ENCODE results near the gene KNCN. TPM values are rescaled to one million over a fixed set of nuclear protein-coding genes. Genes with fewer than 3 reads are reported as not detected.

The KNCN gene
- polyA plus RNA-seq, 1 experiment, result not detected

DNA sequence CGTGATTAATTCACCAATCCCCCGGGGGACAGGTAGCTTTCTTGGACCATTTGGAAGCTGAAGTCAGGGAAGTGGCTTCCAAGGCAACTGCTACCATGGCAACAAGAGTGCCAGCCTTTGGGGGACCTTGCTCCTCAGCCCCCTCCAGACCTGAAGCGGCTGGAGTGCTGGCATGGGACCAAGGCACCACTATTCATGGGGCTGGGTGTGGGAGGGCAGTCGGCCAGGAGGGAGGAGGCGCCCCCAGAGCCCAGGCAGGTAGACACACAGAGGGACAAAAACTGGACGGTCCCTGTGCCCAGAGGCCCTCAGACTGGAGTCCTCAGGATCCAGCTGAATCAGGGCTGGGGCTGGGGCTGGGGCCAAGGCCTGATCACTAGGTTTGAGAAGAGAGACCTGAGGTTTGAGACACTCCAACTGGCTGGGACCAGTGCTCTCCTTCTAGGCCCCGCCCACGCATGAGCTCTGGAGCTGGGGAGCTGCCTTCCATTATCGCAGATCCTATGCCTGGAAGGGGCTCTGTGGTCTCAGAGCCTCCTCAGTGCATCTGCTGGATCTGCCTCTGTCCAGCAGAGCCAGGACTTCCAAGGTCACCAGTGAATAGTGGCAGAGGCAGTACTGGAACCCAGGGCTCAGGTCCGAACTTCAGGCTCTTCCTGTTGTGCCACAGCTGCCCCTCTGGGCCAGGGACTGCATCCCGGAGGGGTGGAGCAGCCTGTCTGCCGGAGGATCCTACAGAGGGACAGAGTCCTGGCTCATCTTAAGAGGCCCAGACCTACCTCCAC is 3.3 kb upstream of the KNCN start:
- ChIA-PET CTCF (interaction anchor here (1.1 kb wide), 1 partner anchor 78 kb away, joined by 4 read pairs; no protein-coding TSS in a partner anchor), POLR2A (no interaction called here)
- peaks cover 1% of the 10 kb centered on the region; the same call in 1 of the 2 replicates for H3K27me3 ChIP-seq (ENCODE audit: control insufficient read depth, insufficient read depth, low read length)
- H3K4me3 ChIP-seq (ENCODE audit: low read depth, low read length), result no peak overlapping the region
- TF ChIP-seq, protein P1, sequence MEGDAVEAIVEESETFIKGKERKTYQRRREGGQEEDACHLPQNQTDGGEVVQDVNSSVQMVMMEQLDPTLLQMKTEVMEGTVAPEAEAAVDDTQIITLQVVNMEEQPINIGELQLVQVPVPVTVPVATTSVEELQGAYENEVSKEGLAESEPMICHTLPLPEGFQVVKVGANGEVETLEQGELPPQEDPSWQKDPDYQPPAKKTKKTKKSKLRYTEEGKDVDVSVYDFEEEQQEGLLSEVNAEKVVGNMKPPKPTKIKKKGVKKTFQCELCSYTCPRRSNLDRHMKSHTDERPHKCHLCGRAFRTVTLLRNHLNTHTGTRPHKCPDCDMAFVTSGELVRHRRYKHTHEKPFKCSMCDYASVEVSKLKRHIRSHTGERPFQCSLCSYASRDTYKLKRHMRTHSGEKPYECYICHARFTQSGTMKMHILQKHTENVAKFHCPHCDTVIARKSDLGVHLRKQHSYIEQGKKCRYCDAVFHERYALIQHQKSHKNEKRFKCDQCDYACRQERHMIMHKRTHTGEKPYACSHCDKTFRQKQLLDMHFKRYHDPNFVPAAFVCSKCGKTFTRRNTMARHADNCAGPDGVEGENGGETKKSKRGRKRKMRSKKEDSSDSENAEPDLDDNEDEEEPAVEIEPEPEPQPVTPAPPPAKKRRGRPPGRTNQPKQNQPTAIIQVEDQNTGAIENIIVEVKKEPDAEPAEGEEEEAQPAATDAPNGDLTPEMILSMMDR (IDR thresholded peaks at IDR 0.05; ENCODE audit: insufficient read depth, low read depth, low read length), result no peak
- DNase-seq (ENCODE audit: low read depth), result no peak
- peaks cover 3% of the 10 kb centered on the region; the same call in 1 of the 2 replicates for H3K36me3 ChIP-seq (ENCODE audit: control insufficient read depth, insufficient read depth, low read length)

DNA sequence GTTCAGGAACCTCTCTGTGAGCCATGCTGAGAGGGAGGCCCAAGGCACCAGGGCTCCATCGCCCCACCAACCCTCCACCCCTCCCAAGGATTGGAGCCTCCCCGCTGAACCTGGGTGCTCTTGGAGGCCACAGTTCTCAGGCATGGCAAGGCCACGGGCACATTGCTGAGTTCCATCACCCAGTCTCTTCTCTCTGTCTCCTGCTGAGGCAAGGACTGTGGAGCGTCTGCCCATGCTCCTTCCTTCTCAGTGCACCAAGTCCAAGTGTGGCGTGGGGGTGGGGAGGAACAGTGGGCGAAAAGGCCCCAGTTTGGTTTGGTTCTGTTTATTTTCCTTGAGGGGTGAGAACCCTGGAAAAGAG is 2.8 kb upstream of the KNCN start:
- TF ChIP-seq, protein P1 (IDR thresholded peaks at IDR 0.05; ENCODE audit: insufficient read depth, low read depth, low read length), result no peak
- POLR2A ChIA-PET, result no interaction called here
- DNase-seq (ENCODE audit: low read depth), result no peak
- peaks cover 1% of the 10 kb centered on the region; the same call in 1 of the 2 replicates for H3K36me3 ChIP-seq (ENCODE audit: control insufficient read depth, insufficient read depth, low read length)
- CTCF ChIA-PET, result no interaction called here
- H3K27me3 ChIP-seq (ENCODE audit: control insufficient read depth, insufficient read depth, low read length), result peaks cover 1% of the 10 kb centered on the region; the same call in 1 of the 2 replicates
- no peak overlapping the region for H3K4me3 ChIP-seq (ENCODE audit: low read depth, low read length)

DNA sequence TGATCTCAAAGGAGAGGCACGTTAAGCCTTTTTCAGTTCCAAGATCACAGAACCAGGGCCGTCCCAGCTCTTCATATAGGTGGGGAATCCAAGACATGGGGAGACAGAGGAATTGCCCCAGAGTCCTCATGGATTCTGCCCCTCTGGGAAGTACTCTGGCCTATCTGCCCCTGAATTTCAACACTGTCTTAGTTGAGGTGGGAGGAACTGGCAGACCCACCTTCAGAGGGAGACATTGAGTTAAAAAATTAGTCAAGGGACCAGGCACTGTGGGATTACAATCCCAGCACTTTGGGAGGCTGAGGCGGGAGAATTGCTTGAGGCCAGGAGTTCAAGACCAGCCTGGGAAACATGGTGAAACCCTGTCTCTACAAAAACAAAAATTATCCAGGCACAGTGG is 2.1 kb upstream of the KNCN start:
- CTCF ChIA-PET, result no interaction called here
- POLR2A ChIA-PET, result no interaction called here

DNA sequence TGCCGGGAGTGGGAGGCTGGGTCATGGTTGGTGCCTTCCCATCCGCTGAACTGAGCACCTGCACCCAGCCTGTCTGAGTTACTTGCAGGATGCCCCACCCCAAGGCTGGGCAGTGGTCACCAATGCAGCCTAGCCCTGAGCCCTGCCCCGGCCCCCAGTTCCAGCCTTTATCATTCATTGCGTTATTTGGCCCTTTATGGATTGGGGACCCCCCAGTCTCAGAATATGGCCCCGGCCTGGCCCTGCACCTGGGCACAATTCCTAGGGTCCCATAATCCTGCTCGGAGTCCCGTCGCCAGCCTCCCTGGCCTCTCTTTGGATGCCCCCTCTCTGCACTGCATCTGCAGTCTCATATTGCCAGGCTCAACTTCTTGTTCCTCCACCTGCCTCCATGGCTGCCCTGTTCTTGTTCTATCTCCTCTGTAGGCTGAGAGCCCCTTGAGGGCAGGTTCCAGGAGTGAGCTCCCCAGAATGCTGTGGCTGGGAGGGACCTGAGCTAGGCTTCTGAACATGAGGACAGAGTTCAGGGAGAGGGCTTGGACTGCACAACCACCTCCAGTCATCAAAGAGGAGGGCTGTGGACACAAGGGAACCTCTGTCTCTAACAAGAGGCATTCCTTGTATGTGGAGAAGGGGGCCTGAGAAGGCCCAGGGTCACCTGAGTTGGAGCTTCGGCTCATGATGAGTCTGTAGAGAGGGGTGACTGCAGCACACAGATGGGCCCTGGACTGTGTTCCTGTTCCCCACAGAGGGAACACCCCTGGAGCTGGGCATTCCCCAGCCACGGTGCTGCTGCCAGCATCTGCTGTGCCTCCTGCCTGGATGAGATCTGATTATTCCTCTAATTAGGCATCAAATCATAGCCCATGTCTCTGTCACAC is 1.1 kb upstream of the KNCN start:
- ChIA-PET CTCF (interaction anchor here (0.9 kb wide), 1 partner anchor 24 kb away, joined by 3 read pairs; no protein-coding TSS in a partner anchor), POLR2A (no interaction called here)
- no peak for DNase-seq (ENCODE audit: low read depth)
- Histone ChIP-seq H3K4me3 (ENCODE audit: low read depth, low read length) (no peak overlapping the region), H3K36me3 (ENCODE audit: control insufficient read depth, insufficient read depth, low read length) (no peaks in the 10 kb centered on the region), H3K27me3 (ENCODE audit: control insufficient read depth, insufficient read depth, low read length) (peaks cover 1% of the 10 kb centered on the region; the same call in 1 of the 2 replicates)
- TF ChIP-seq, protein P1 (IDR thresholded peaks at IDR 0.05; ENCODE audit: insufficient read depth, low read depth, low read length), result no peak

More for the DNA sequence above, 2.1 kb upstream of the KNCN start:
- H3K4me3 ChIP-seq (ENCODE audit: low read depth, low read length), result no peak overlapping the region
- peaks cover 1% of the 10 kb centered on the region; the same call in 1 of the 2 replicates for H3K27me3 ChIP-seq (ENCODE audit: control insufficient read depth, insufficient read depth, low read length)
- no peaks in the 10 kb centered on the region for H3K36me3 ChIP-seq (ENCODE audit: control insufficient read depth, insufficient read depth, low read length)
- DNase-seq (ENCODE audit: low read depth), result no peak
- TF ChIP-seq, protein P1 (IDR thresholded peaks at IDR 0.05; ENCODE audit: insufficient read depth, low read depth, low read length), result no peak

DNA sequence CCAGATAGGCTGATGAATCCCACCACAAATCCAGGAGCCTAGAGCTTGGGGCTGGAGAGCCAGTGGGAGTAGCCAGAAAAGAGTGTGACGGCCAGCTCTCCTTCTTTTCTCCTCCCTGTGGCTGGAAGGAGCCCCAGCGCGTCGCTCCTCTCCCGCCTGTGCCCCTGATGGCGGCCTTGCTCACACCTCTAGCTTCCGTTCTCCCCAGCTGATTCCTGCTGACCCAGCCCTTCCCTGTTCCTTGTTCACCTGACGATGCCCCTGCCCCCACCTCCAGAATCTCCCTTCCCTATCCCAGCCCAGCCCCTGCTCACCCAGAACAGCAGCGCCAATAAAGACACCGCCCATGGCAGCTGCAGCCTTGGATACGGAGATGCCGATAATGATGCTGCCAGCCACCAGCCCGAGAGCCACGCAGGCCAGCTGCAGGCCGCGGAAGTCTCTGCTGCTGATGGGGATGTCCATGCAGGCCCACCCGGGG is 656 bp downstream of the KNCN start:
- CTCF ChIA-PET, result interaction anchor here (1.0 to 2.3 kb wide), 5 partner anchors 10 to 105 kb away, joined by 3 to 9 read pairs (median 3); no protein-coding TSS in a partner anchor
- DNase-seq (ENCODE audit: low read depth), result no peak
- H3K4me3 ChIP-seq (ENCODE audit: low read depth, low read length), result no peak overlapping the region
- POLR2A ChIA-PET, result no interaction called here
- H3K27me3 ChIP-seq (ENCODE audit: control insufficient read depth, insufficient read depth, low read length), result peaks cover 9% of the 10 kb centered on the region
- H3K36me3 ChIP-seq (ENCODE audit: control insufficient read depth, insufficient read depth, low read length), result no peaks in the 10 kb centered on the region
- TF ChIP-seq, protein P1 (IDR thresholded peaks at IDR 0.05; ENCODE audit: insufficient read depth, low read depth, low read length), result no peak

Data from BJ (cell line).